NCI-H1694 (cell line): ENCODE data around the gene ADAT3.

Experiments used
- DNase-seq: peaks from one replicate; lab custom pipeline; 2025; lab: John Stamatoyannopoulos, UW

ADAT3 gene

GRCh38 chr19:1905110-1905862, at the start of gene ADAT3, which contains the start of gene SCAMP4:
ADAT3 (plus strand) TSS chr19:1905399; CDS start chr19:1912048, 6,649 bp downstream.
SCAMP4 (plus strand) TSS chr19:1905399; CDS start chr19:1915020, 9,621 bp downstream.
- peak; percentile 91 for DNase-seq

GRCh38 chr19:1855828-1856255, 49.4 kb upstream of the ADAT3 start:
- no peak for DNase-seq

GRCh38 chr19:1856345-1856697, 48.9 kb upstream of the ADAT3 start:
- DNase-seq, result no peak

GRCh38 chr19:1856698-1857603, 48.2 kb upstream of the ADAT3 start:
- no peak for DNase-seq

GRCh38 chr19:1857648-1858326, 47.4 kb upstream of the ADAT3 start:
- no peak for DNase-seq

GRCh38 chr19:1858412-1859081, 46.7 kb upstream of the ADAT3 start:
- DNase-seq, result no peak

- no peak for DNase-seq
Observed at GRCh38 chr19:1859331-1859781, 45.8 kb upstream of the ADAT3 start.

- DNase-seq, result no peak
Observed at GRCh38 chr19:1860042-1860775, 45.0 kb upstream of the ADAT3 start.

GRCh38 chr19:1860821-1861598, 44.2 kb upstream of the ADAT3 start:
- DNase-seq, result no peak

GRCh38 chr19:1861599-1862031, 43.6 kb upstream of the ADAT3 start:
- no peak for DNase-seq

GRCh38 chr19:1862068-1862423, 43.2 kb upstream of the ADAT3 start:
- no peak for DNase-seq

- DNase-seq, result no peak
Observed at GRCh38 chr19:1862424-1863327, 42.5 kb upstream of the ADAT3 start.

- no peak for DNase-seq
Observed at GRCh38 chr19:1863328-1863637, 41.9 kb upstream of the ADAT3 start, which contains the start of gene KLF16. KLF16 (minus strand) TSS chr19:1863579; CDS start chr19:1863497, 82 bp downstream.

- DNase-seq, result peak; percentile 73
Observed at GRCh38 chr19:1863638-1864479, 41.3 kb upstream of the ADAT3 start.

GRCh38 chr19:1864480-1865171, 40.6 kb upstream of the ADAT3 start:
- DNase-seq, result no peak

GRCh38 chr19:1865172-1866010, 39.8 kb upstream of the ADAT3 start:
- no peak for DNase-seq
